GM18520 (cell line): ENCODE measurements around the gene PPFIA1.
"Not testable (repeated sequence)": the region's sequence is repeated elsewhere in the genome, so short reads cannot be mapped to it uniquely, and the experiment has no call there.

ENCODE experiments used
- ATAC-seq: cut with Tn5 transposase; IDR thresholded peaks from one replicate; pipeline ENCODE4 v1.9.1; 2021; ENCODE audit not compliant: unreplicated experiment

PPFIA1 gene

DNA sequence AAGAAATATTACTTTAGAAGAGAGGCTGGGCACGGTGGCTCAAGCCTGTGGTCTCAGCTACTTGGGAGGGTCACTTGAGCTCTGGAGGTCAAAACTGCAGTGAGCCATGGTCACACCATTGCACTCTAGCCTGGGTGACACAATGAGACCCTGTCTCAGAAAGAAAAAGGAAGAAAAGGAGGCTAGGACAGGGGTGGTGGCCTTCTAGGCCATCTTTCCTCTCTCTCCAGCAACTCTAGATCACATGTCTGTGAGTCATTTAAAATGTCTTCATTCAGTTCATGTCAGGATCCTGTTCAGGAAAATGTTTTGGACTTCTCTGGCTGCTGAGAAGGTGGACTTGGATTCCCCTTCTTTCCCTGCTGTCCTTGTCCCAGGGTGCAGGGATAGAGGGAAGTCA is 53.3 kb downstream of the PPFIA1 start:
- no peak for ATAC-seq

DNA sequence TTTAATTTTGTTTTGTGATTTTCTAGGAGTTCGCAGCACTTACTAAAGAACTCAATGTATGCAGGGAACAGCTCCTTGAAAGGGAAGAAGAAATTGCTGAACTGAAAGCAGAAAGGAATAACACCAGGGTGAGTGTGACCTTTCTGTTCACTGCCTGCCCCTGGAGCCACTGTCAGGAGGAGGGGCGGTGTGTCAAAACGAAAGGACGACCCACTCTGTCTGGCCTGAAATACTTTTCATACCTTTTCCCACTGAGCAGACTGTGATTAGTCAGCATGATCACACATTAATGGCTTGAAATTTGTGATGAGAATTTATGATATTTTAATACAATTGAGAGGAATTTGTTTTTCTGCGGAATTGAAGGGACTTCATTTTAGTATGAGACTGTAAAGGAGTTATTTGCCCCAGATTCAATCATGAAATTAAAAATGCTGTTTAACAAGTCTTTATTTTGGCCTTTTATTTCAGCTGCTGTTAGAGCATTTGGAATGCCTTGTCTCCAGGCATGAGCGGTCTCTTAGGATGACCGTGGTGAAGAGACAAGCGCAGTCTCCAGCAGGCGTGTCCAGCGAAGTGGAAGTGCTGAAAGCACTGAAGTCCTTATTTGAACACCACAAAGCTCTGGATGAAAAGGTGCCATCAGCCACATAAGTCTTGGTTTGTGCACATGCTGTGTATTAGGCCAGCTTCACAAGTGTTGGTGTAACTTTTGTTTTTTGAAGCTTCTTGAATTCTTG is 54.1 kb downstream of the PPFIA1 start:
- ATAC-seq, result no peak

DNA sequence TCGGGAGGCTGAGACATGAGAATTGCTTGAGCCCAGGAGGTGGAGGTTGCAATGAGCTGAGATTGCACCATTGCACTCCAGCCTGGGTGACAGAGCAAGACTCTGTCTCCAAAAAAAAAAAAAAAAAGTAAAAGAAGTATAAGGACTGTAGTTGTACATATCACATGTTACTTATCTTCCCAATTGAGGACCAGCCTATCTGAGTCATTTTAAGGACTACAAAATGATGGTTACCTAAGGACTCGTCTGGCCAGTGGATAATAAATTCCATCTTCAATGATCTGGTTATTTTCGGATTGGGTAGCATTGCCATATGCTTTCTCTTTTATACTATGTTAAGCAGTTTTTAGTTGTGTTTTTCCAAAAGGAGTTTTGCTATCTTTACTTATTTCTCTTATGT is 55.3 kb downstream of the PPFIA1 start:
- ATAC-seq, result no peak

DNA sequence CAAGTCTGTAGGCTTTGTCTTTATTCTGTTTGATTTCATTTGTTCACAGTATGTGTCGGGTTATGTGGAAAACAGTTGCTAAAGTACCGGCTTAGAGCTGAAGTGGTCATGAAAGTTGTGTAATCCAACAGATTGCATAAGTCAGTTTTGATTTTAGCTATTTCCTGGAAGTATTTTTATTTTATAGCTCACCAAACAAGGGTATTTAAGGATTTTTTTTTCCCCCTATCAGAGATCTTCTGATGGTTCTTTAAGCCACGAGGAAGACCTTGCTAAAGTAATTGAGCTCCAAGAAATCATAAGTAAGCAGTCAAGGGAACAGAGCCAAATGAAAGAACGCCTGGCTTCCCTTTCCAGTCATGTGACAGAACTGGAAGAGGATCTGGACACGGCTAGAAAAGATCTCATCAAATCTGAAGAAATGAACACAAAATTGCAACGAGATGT is 55.9 kb downstream of the PPFIA1 start:
- no peak for ATAC-seq

DNA sequence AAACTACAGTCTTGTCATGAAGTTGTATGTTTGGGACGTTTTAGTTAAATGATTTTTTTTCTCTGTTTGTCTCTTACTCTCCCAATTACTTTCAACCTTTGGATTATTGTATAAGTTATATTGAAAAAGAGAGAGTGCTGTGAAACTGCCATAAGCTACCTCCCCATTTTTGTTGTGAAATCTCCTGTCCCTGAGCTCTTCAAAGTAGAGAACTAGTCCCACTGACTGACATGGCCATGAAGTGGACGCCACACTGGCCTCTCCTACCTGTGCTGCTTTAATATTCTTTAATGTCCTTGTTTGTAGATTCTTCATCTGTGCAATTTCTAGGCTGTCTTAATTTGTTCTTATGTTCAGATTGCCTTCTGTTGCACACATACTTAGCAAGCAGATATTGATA is 56.3 kb downstream of the PPFIA1 start:
- ATAC-seq, result no peak

DNA sequence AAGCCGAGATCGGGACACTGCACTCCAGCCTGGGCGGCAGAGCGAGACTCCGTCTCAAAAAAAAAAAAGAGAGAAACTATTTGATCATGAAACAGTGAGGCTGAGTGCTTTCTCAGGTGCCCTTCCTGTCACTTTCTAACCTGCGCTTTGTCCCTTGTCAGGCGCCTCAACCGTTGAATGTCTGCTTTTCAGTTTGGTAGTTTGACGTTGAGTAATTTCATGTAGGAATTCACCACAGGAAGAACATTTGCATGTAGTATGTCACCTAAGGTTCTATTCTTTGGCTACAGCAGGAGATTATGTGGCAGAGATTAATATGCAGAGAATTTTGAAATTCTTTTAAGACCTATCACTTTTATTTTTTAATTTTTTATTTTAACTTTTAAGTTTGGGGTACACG is 57.2 kb downstream of the PPFIA1 start:
- no peak for ATAC-seq

DNA sequence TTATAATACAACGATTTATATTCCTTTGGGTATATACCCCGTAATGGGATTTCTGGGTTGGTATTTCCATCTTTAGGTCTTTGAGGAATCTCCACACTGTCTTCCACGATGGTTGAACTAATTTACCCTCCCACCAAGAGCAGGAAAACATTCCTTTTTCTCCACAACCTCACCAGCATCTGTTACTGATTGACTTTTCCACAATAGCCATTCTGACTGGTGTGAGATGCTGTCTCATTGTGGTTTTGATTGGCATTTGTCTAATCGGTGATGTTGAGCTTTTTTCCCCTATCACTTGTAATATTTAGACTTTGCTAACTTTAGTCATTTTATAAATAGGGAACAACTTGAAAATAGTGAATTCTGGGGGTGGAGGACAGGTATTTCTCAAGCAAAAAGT is 58.1 kb downstream of the PPFIA1 start:
- ATAC-seq, result no peak

DNA sequence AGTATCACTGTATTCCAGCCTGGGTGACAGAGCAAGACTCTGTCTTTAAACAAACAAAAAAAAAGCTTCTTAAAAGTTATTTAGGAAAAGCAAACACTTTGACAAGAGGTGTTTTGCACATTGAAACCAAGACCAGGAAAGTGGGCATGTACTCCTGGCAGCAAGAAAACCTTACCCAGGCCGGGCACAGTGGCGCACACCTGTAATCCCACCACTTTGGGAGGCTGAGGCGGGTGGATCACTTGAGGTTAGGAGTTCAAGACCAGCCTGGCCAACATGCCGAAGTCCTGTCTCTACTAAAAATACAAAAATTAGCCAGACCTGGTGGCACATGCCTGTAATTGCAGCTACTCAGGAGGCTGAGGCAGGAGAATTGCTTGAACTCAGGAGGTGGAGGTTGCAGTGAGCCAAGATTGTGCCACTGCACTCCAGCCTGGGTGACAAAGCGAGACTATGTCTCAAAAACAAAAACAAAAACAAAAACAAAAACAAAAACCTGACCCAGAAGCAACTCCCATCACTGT is 60.9 kb downstream of the PPFIA1 start:
- ATAC-seq, result not testable (repeated sequence)

DNA sequence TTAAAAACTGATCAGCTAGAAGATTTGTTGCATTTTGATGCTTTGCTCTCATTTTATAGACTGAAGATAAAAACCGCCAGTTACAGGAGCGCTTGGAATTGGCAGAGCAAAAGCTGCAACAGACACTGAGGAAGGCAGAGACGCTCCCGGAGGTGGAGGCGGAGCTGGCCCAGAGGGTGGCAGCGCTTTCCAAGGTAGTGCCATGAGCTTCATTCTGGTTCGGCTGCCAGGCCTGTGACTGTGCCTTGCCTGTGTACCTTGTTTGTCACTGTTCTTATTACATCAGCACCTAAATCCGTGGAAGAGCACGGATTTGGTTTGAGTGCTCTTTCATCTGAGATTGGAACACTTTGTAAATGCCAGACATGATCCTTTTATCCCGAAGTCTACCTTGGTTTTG is 61.4 kb downstream of the PPFIA1 start:
- ATAC-seq, result no peak

DNA sequence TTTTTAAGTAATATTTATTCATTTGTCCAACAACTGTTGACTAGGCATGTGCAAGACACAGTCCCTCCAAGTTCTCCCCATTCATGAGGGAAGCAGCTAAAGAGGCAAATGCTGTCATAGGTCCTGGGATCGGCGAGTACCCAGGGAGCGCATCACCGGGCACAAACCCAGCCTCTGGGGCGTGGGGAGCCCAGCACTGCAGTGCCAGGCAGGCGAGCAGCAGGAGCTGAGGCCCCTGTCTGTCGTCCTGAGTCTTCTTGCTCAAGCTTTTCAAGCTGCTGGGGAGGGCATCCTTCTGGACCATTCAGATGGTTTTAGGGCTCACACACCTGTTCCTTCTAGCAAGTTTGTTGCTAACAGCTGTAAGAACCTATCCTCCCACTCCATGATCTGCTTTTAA is 62.1 kb downstream of the PPFIA1 start:
- ATAC-seq, result no peak

DNA sequence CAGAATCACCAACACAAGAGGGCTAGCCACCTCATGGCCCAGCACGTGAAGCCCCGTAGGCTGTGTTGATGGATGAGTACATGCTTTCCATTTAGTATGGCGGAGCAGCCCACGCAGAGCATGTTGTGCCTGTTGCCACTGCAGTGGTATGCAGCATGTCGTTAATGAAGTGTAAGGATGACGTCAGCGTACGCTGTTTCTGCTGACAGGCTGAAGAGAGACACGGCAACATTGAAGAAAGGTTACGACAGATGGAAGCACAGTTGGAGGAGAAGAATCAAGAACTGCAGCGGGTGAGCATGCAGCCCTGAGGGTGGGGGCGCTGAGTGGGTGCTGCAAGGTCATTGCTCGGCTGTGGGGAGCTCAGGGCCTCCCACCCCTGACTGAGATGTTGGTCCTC is 62.8 kb downstream of the PPFIA1 start:
- no peak for ATAC-seq

DNA sequence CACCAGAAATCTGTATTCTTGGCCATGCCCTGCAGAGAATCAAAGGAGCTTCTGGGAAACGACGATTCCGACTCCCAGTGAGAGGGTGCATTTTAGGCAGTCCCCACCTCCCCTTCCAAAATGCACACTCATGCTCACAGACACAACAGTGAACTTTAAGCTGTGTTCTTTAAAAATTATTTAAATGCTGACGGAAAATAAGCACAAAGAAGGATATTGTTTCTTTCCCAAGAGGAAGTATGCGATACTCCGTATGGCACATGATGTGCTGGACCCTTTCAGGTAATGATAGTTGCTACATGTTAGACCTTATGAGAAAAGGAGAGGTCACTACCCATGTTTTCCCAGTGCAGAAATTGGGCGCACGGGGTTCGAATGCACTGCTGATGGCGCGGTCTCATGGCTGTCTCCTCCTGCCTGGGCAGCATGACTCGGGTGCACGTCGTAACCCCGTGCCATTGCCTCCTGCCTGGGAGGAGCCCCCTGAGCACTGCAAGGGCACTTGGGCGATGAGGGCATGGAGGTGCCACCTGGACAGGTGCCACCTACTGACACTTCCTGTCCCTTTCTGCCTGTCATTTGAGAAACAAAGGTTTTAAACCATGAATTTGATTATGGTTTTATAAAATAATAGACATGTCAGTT is 64.0 kb downstream of the PPFIA1 start:
- no peak for ATAC-seq

DNA sequence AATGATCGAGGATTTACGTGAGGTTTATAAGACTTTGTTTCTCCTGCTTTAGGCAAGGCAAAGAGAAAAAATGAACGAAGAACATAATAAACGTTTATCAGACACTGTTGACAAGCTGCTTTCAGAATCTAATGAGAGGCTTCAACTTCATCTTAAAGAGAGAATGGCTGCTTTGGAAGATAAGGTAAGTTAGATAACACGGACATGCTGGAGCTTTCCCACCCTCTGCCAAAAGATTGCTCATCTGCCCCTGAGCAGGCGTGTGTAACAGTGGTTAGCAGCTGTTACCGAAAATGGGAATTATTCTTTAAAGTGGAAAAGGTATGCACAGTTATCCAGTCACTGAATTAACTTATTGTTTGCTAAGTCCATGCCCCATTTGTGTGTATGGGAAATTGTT is 65.0 kb downstream of the PPFIA1 start:
- ATAC-seq, result no peak

DNA sequence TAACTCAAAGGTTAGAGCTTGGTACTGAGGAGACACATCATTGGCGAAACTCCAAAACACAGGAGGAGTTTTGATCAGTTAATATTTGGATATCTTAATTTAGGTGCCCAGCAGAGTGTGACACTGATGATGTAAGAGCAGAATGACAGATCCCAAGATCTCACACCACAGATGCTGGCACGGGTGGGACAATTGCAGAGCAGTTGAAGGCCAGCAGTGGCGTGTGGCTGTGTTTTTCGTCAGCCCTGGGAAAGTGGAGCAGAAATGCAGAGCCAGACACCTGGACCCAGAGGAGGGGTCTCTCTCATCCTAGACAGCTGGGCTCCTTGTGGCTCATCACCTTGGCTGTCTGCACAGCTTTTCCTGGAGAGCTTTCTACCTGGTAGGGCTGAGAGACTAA is 68.1 kb downstream of the PPFIA1 start:
- ATAC-seq, result no peak

- no peak for ATAC-seq
Observed at GRCh38 chr11:70339066-70339465, 68.6 kb downstream of the PPFIA1 start.

DNA sequence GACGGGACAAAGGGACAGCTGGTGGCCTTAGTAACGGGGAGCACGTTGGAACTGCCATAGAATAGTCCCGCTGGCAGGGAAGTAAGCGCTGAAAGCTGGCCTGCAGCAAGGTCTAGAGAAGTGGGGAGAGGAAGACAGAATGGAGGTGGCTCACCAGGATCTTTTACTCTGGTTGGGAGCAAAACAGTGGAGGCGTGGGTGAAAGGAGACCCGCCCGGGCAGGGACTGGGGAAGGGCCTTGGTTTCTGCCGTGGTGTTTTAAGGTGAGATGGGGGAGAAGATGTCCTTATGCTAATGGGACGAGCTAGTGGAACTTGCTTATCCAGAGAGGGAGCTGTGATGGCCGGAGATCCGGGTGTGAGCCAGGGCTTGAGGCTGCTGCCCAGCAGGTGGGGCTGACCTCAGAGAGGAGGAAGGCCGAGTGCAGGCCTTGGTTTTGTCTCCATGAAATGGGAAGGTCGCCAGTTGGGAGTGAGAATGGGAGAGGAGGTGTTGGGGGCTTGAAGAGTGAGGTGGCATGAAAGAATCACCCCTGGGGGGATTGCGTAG is 71.5 kb downstream of the PPFIA1 start:
- ATAC-seq, result no peak

DNA sequence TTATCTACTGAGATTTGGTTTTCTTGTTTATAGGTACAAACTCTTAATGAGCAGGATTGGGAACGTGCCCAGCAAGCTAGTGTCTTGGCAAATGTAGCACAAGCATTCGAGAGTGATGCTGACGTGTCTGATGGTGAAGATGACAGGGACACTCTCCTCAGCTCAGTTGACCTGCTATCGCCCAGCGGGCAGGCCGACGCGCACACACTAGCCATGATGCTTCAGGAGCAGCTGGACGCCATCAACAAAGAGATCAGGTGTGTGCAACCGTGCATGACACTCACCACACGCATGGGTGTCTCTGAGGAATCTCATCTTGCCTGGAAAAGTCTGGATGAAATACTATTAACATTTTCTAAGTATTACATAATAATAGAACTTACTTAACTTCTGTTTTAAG is 73.1 kb downstream of the PPFIA1 start:
- no peak for ATAC-seq

DNA sequence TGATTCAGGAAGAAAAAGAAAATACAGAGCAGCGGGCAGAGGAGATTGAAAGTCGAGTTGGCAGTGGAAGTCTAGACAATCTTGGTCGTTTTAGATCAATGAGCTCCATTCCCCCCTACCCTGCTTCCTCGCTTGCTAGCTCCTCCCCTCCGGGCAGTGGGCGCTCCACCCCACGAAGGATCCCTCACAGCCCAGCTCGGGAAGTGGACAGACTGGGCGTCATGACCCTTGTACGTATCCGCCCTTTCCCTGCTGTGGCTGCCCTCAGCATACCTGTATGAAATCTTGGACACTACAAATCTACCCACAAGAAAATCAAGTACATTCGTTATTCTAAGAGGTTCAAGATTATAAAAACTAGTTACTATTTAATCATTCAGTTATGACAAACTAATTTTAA is 77.7 kb downstream of the PPFIA1 start:
- no peak for ATAC-seq

- no peak for ATAC-seq
Observed at GRCh38 chr11:70348608-70349007, 78.1 kb downstream of the PPFIA1 start.

DNA sequence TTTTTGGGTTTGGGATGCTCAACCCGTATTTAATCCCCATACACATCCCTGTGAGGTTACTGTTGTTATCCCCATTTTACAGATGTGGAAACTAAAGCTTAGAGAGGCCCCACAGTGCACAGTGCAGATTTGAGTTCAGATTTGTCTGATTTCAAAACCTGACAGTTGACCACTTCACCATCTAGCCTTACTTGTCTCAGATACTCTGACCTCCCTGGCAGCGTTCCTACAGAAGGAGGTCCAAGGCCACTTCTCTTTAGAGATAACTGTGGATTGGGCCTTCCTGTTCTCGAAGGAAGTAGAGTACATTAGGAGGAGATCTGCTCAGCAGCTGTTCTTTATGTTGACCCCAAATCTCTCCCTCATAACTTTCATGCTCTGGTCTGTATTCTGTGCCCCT is 81.2 kb downstream of the PPFIA1 start:
- ATAC-seq, result no peak

DNA sequence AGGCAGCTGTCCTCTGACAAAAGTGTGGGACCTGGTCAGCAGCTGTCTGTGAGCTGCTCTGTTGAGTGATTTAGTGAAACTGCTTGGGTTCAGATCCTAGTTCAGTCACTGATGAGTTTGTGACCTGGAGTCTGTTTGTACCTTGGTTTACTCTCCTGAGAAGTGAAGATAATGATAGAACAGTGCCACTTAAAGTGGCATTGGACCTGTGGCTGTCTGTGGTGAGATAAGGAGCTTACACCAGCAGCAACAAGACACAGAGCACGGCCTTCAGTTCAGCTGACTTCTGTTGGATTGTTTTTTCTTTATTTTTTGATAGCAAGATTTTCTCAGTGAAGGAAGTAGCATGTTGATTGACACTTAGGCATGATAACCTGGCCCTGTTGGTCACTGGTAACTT is 81.6 kb downstream of the PPFIA1 start:
- ATAC-seq, result no peak

- no peak for ATAC-seq
Observed at GRCh38 chr11:70352601-70353000, 82.1 kb downstream of the PPFIA1 start.
